Measurements from ENCODE around the gene YWHAH. TPM values are rescaled to one million over a fixed set of nuclear protein-coding genes. Genes with fewer than 3 reads are reported as not detected.

The YWHAH gene
- total and polyA plus RNA-seq, 8 donors: 100 to 183 (median 113) TPM

DNA sequence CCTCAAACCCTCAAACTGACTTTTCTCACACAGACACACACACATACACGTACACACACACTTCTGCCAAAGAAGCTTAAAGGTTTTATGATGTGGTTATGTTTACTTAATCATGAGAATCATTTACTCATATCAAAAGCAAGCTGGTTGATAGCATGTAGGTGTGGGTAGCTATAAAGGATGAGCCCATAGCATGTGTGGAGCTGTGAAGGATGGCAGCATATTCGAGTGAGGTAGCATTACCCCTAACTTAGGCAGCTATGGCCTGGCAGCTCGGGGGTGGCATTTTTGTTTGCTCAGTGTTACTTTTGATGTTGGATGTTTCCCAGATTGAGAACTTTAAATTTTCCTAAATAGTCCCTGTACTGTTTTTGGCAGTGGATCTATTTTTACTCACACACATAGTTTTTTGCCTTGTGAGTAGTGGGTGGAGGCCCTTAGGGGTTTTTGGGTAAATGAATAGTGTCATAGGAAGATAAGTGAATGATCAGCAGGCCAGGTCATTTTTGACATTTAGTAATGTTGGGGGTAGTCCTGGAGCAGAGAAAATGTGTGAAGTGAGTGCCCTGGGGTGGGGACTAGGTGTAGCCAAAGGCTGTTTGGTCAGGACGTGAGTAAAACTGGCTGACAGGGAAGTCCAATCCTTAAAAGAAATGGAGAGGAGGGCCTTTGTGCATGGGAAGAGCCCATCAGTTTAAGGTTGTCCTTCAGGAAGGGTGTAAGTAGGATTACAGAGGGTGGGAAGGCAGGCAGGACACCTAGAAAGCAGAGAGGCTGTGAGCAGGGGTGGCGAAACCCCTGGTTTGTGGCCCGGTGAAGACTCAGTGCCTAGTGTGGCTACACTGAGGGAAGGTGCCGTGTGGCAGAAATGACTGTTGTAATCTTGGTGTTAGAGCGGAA is 7.1 kb downstream of the YWHAH start:
- H3K9me3 ChIP-seq: no peaks in the 10 kb centered on the region
- no peaks in the 10 kb centered on the region for H3K27me3 ChIP-seq
- intact Hi-C loops (cut with DNase I): no loop called here
- peaks cover 26 to 79% of the 10 kb centered on the region in 2 donors for H3K4me1 ChIP-seq
- TF ChIP-seq, protein P1, sequence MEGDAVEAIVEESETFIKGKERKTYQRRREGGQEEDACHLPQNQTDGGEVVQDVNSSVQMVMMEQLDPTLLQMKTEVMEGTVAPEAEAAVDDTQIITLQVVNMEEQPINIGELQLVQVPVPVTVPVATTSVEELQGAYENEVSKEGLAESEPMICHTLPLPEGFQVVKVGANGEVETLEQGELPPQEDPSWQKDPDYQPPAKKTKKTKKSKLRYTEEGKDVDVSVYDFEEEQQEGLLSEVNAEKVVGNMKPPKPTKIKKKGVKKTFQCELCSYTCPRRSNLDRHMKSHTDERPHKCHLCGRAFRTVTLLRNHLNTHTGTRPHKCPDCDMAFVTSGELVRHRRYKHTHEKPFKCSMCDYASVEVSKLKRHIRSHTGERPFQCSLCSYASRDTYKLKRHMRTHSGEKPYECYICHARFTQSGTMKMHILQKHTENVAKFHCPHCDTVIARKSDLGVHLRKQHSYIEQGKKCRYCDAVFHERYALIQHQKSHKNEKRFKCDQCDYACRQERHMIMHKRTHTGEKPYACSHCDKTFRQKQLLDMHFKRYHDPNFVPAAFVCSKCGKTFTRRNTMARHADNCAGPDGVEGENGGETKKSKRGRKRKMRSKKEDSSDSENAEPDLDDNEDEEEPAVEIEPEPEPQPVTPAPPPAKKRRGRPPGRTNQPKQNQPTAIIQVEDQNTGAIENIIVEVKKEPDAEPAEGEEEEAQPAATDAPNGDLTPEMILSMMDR (IDR thresholded peaks at IDR 0.05): no peak
- H3K4me3 ChIP-seq: no peak overlapping the region
- H3K36me3 ChIP-seq: peaks cover 0 to 49% of the 10 kb centered on the region in 2 donors
- peak overlapping the region; percentile 45 to 73 for H3K27ac ChIP-seq
- no peak for DNase-seq
- no peak for ATAC-seq

DNA sequence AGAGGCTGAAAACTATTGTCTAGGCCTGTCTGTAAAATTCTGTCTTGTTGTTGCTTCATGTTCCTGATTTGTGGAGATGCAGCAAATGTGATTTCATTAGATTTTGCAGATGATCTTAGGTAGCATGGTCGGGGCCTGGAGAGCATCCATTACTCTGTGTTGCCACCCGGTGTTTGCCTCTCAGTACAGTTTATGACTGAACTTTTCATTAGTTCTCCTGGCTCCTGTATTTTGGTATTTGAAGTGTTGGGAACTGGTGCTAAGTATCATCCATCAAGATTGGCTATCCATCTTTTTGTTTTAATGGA is 7.7 kb downstream of the YWHAH start:
- no peaks in the 10 kb centered on the region for H3K9me3 ChIP-seq
- ATAC-seq: no peak
- intact Hi-C loops (cut with DNase I): no loop called here
- no peak for DNase-seq
- peak overlapping the region; percentile 45 to 73 for H3K27ac ChIP-seq
- TF ChIP-seq, protein P1 (IDR thresholded peaks at IDR 0.05): no peak
- no peak overlapping the region for H3K4me3 ChIP-seq
- H3K27me3 ChIP-seq: no peaks in the 10 kb centered on the region
- H3K36me3 ChIP-seq: peaks cover 0 to 55% of the 10 kb centered on the region in 2 donors
- H3K4me1 ChIP-seq: peaks cover 26 to 73% of the 10 kb centered on the region in 2 donors

DNA sequence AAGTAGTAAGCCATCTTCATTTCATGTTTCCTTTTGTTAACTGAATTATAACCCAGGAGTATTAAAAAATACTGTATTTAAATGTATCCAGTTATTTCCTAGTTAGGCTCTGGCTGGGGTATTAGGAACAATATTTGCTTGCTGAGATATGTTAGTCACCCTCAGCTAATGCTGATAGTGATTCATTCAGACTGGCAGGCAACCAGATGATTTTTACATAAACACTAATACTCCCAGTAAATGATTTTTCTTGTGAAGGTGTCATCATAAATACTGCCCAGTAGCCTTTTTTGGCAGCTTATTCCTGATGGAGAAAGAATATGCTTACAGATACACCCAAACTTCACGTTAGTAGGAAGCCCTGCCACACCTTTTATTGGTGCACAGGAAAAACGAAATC is 8.1 kb downstream of the YWHAH start:
- no peaks in the 10 kb centered on the region for H3K9me3 ChIP-seq
- no peak overlapping the region for H3K4me3 ChIP-seq
- H3K27ac ChIP-seq: peak overlapping the region; percentile 45 to 73
- H3K36me3 ChIP-seq: peaks cover 0 to 60% of the 10 kb centered on the region in 2 donors
- H3K27me3 ChIP-seq: no peaks in the 10 kb centered on the region
- TF ChIP-seq, protein P1 (IDR thresholded peaks at IDR 0.05): no peak
- peaks cover 26 to 68% of the 10 kb centered on the region in 2 donors for H3K4me1 ChIP-seq
- ATAC-seq (peak; percentile 76), DNase-seq (no peak)
- intact Hi-C loops (cut with DNase I): no loop called here

DNA sequence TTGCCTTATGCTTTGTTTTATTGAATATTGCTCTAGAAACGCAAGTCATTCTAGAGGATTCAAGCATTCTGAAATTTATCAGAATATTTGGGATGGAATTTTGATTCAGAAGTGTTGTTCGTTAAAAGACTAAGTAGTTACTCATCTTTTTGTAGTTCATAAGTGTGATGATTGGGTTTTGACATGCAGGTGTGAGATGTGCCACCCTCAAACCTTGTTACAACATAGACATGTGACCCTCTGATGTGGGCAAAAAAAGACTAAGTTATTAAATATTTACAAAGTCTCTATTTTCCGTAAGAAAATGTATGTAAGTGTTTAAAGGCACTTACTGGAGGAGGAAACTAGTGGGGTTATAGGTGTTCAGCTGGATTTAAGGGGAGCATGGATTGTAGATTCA is 8.9 kb downstream of the YWHAH start:
- no peak overlapping the region for H3K4me3 ChIP-seq
- no peak for ATAC-seq
- H3K4me1 ChIP-seq: peaks cover 22 to 61% of the 10 kb centered on the region in 2 donors
- peaks cover 0 to 65% of the 10 kb centered on the region in 2 donors for H3K36me3 ChIP-seq
- H3K9me3 ChIP-seq: no peaks in the 10 kb centered on the region
- DNase-seq: no peak
- H3K27me3 ChIP-seq: no peaks in the 10 kb centered on the region
- intact Hi-C loops (cut with DNase I): no loop called here
- H3K27ac ChIP-seq: peak overlapping the region in 1 of 2 donors; percentile 73
- TF ChIP-seq, protein P1 (IDR thresholded peaks at IDR 0.05): no peak

All from left lung (tissue), 10 donors.